Spleen (tissue), 7 donors: ENCODE data around the gene SYCP1.

Experiments
- POLR2AphosphoS5 ChIP-seq, 3 donors: sonication (generic); formaldehyde crosslinking; IDR thresholded peaks; one replicate each; pipeline ENCODE4 v1.5.1; 2017; ENCODE audit warnings: antibody characterized with exemption in 3 of 3
- TF ChIP-seq, protein P1 (sequence below), 11 experiments: fragments of 200-600 bp in 7 of 11; fragments of 450-650 bp in 4 of 11; sonication (generic) in 4 of 11; IDR thresholded peaks in 8 of 11; conservative IDR thresholded peaks in 3 of 11; 1 replicate in 7 of 11; 2 replicates in 4 of 11; pipeline versions ENCODE4 v1.4.0 to v1.8.0; 2016 to 2021; ENCODE audit warnings: antibody characterized with exemption in 11 of 11, inconsistent platforms in 4 of 11, mild to moderate bottlenecking in 1 of 11
- donor health status: DM: no; HTN: no; CAD: no; lungs with moderate emphysema.
- donor health status: DM: no; HTN: no; CAD: no.
- donor health status: DM: no; HTN: no; CAD: no.

DNA sequence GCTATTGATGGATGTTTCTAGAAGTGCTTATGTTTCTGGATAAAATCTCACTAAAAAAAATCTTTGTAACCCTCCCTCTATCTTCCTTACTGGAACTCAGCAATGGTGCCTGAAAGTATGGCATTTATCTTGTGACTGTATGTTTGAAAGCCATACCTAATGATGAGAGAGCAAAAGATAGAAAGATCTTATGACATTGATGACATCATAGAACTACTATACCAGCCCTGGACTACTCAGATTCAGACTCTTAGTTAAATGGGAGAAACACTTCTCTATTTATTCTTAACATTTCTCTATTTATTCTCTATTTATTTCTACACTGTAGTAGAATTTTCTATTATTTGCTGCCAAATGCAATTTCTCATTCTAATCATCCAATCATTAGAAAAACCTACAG lies 32.7 kb upstream of the SYCP1 start:
- TF ChIP-seq POLR2AphosphoS5 (IDR thresholded peaks at IDR 0.05) = no peak
- TF ChIP-seq, protein P1, sequence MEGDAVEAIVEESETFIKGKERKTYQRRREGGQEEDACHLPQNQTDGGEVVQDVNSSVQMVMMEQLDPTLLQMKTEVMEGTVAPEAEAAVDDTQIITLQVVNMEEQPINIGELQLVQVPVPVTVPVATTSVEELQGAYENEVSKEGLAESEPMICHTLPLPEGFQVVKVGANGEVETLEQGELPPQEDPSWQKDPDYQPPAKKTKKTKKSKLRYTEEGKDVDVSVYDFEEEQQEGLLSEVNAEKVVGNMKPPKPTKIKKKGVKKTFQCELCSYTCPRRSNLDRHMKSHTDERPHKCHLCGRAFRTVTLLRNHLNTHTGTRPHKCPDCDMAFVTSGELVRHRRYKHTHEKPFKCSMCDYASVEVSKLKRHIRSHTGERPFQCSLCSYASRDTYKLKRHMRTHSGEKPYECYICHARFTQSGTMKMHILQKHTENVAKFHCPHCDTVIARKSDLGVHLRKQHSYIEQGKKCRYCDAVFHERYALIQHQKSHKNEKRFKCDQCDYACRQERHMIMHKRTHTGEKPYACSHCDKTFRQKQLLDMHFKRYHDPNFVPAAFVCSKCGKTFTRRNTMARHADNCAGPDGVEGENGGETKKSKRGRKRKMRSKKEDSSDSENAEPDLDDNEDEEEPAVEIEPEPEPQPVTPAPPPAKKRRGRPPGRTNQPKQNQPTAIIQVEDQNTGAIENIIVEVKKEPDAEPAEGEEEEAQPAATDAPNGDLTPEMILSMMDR (IDR thresholded peaks at IDR 0.05 in 8 of 11, conservative IDR thresholded peaks at IDR 0.05 in 3 of 11) = no peak
